Mesendoderm (in vitro differentiated cells): ENCODE results near the gene RPS6KC1.

Experiments
- DNase-seq: peaks from one replicate; pipeline ENCODE4 v3.0.0; 2013
- H2AK5ac ChIP-seq: 2 replicates; pipeline ENCODE4 v1.6.1; 2013; ENCODE audit warnings: low read length, inconsistent platforms
- H2BK120ac ChIP-seq: 2 replicates; pipeline ENCODE4 v1.6.1; 2013; ENCODE audit warnings: low read depth, mild to moderate bottlenecking, low read length, moderate library complexity, mixed read lengths
- H2BK15ac ChIP-seq: replicated peaks from 2 replicates; pipeline ENCODE4 v1.6.1; 2013; ENCODE audit warnings: low read depth, mild to moderate bottlenecking, moderate library complexity
- H2BK5ac ChIP-seq: 2 replicates; pipeline ENCODE4 v1.6.1; 2013; ENCODE audit warnings: low read length, inconsistent platforms
- H3K18ac ChIP-seq: 2 replicates; pipeline ENCODE4 v1.6.1; 2013; ENCODE audit warnings: mild to moderate bottlenecking, low read length, mixed read lengths
- H3K23ac ChIP-seq: one replicate; pipeline ENCODE4 v1.6.1; 2013; ENCODE audit warnings: low read length
- H3K27ac ChIP-seq: 2 replicates; pipeline ENCODE4 v1.5.1; 2013; ENCODE audit warnings: low read depth, mild to moderate bottlenecking, inconsistent platforms, low read length, moderate library complexity
- H3K27me3 ChIP-seq: 2 replicates; pipeline ENCODE4 v1.6.1; 2013; ENCODE audit warnings: low read length, control low read depth, mild to moderate bottlenecking, inconsistent platforms; ENCODE audit not compliant: insufficient read depth, poor library complexity
- H3K36me3 ChIP-seq: 2 replicates; pipeline ENCODE4 v1.6.1; 2013; ENCODE audit warnings: low read length, inconsistent platforms; ENCODE audit not compliant: control insufficient read depth, insufficient read depth
- H3K4ac ChIP-seq: one replicate; pipeline ENCODE4 v1.6.1; 2013; ENCODE audit warnings: low read depth, mild to moderate bottlenecking, low read length, moderate library complexity
- H3K4me1 ChIP-seq: 2 replicates; pipeline ENCODE4 v1.6.1; 2013; ENCODE audit warnings: low read depth, low read length, inconsistent platforms; ENCODE audit not compliant: control insufficient read depth
- H3K4me2 ChIP-seq: 2 replicates; pipeline ENCODE4 v1.6.1; 2013; ENCODE audit warnings: low read length
- H3K4me3 ChIP-seq: 2 replicates; pipeline ENCODE4 v1.5.1; 2013; ENCODE audit warnings: mild to moderate bottlenecking, low read length
- H3K56ac ChIP-seq: one replicate; pipeline ENCODE4 v1.6.1; 2013; ENCODE audit warnings: low read length
- H3K79me1 ChIP-seq: 2 replicates; pipeline ENCODE4 v1.6.1; 2013; ENCODE audit warnings: low read length, inconsistent platforms
- H3K79me2 ChIP-seq: 2 replicates; pipeline ENCODE4 v1.6.1; 2013; ENCODE audit warnings: mild to moderate bottlenecking, low read length; ENCODE audit not compliant: control insufficient read depth, insufficient read depth
- H3K9ac ChIP-seq: 2 replicates; pipeline ENCODE4 v1.6.1; 2013; ENCODE audit warnings: low read length, inconsistent platforms
- H4K5ac ChIP-seq: one replicate; pipeline ENCODE4 v1.6.1; 2013; ENCODE audit warnings: low read length
- H4K8ac ChIP-seq: one replicate; pipeline ENCODE4 v1.6.1; 2013; ENCODE audit warnings: low read depth, mild to moderate bottlenecking, control low read depth, low read length, moderate library complexity
- WGBS: extraction: QIAGEN DNeasy Blood & Tissue Kit; methylation state at CpG from one replicate; pipeline ENCODE4 v1.1.7; 2013; ENCODE audit warnings: low lambda C conversion rate, missing lambda C conversion rate; ENCODE audit not compliant: insufficient coverage; ENCODE audit errors: extremely low coverage; 5-methylcytosine and 5-hydroxymethylcytosine counted together

Gene RPS6KC1

DNA sequence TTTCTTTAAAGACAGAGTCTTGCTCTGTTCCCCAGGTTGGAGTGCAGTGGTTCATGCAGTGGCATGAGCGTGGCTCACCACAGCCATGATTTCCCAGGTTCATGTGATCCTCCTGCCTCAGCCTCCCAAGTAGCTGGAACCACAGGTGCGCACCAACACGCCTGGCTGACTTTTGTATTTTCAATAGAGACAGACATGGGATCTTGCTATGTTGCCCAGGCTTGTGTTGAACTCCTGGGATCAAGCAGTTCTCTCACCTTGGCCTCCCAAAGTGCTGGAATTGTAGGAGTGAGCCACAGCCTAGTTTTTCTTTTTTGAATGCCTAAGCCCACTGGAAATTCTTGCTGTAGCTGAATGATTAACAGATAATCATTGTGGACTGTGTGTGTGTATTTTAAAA, 113.5 kb downstream of the RPS6KC1 start:
- no CpG with 5 or more reads among the region's 3 CpGs for WGBS
- no peak overlapping the region for H2BK5ac ChIP-seq
- DNase-seq, result no peak

DNA sequence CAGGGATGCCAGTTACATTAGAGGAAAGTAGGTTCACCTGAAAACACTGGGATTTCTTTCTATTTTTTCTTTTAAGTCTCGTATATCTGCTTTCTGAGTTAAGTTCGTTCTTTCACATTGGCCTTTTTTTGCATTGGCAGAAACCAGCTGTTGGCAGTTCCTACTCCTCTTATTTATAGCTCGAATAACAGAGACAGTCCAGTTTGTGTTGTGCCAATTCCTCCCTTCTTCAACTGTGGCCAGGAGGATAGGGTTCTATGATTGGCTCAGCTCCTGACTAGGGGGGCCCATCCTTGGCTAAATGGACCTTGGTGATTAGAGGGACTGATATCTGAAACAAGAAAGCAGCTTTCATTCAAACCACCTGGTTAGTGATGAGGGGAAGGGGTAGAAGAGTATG, 115.8 kb downstream of the RPS6KC1 start:
- H2BK15ac ChIP-seq, result no peak overlapping the region
- no peak overlapping the region for H3K18ac ChIP-seq
- DNase-seq, result no peak
- no peak overlapping the region for H2BK5ac ChIP-seq
- H4K8ac ChIP-seq, result no peak overlapping the region
- no peak overlapping the region for H2AK5ac ChIP-seq
- H2BK120ac ChIP-seq, result no peak overlapping the region
- no peak overlapping the region for H4K5ac ChIP-seq
- no peak overlapping the region for H3K4me3 ChIP-seq
- H3K79me1 ChIP-seq, result no peaks in the 10 kb centered on the region
- no peak overlapping the region for H3K23ac ChIP-seq
- no CpG with 5 or more reads among the region's 3 CpGs for WGBS
- no peaks in the 10 kb centered on the region for H3K4me1 ChIP-seq
- no peak overlapping the region for H3K9ac ChIP-seq
- no peak overlapping the region for H3K4ac ChIP-seq
- H3K36me3 ChIP-seq, result no peaks in the 10 kb centered on the region
- H3K4me2 ChIP-seq, result no peak overlapping the region
- no peak overlapping the region for H3K27ac ChIP-seq
- no peaks in the 10 kb centered on the region for H3K27me3 ChIP-seq
- H3K79me2 ChIP-seq, result no peaks in the 10 kb centered on the region
- no peak overlapping the region for H3K56ac ChIP-seq

More for the DNA sequence above, 113.5 kb downstream of the RPS6KC1 start:
- no peaks in the 10 kb centered on the region for H3K79me1 ChIP-seq
- H3K4me2 ChIP-seq, result no peak overlapping the region
- H3K4me1 ChIP-seq, result no peaks in the 10 kb centered on the region
- H3K9ac ChIP-seq, result no peak overlapping the region
- no peak overlapping the region for H3K4ac ChIP-seq
- no peak overlapping the region for H4K5ac ChIP-seq
- H3K4me3 ChIP-seq, result no peak overlapping the region
- no peak overlapping the region for H2AK5ac ChIP-seq
- H3K18ac ChIP-seq, result no peak overlapping the region
- H3K27me3 ChIP-seq, result no peaks in the 10 kb centered on the region
- H3K56ac ChIP-seq, result no peak overlapping the region
- no peak overlapping the region for H3K27ac ChIP-seq
- H3K36me3 ChIP-seq, result no peaks in the 10 kb centered on the region
- H2BK15ac ChIP-seq, result no peak overlapping the region
- H2BK120ac ChIP-seq, result no peak overlapping the region
- no peak overlapping the region for H3K23ac ChIP-seq
- H4K8ac ChIP-seq, result no peak overlapping the region
- H3K79me2 ChIP-seq, result no peaks in the 10 kb centered on the region

DNA sequence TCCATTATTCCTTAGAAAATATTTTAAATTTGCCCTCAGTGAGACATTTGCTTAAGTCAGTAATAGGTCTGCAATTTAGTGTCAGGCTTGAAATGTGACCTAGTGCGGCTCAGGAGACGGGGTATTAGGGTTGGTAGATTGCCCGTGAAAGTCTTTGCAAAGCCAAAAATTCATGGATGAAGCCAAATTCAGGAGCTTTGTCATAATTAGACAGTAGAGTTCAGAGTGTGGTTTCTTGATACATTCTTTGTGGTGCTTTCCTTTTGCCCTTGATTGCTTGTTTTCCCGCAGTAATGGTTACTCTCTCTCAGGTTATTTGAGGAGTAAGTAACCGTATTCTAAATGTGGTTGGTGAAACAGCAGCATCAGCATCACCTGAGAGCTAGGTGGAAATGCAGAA, 120.7 kb downstream of the RPS6KC1 start:
- Histone ChIP-seq H3K4me3 (no peak overlapping the region), H3K79me2 (no peaks in the 10 kb centered on the region), H3K4me2 (no peak overlapping the region), H4K5ac (no peak overlapping the region), H2AK5ac (no peak overlapping the region), H3K79me1 (no peaks in the 10 kb centered on the region), H3K56ac (no peak overlapping the region), H2BK5ac (no peak overlapping the region), H3K18ac (no peak overlapping the region), H3K9ac (no peak overlapping the region), H2BK120ac (no peak overlapping the region), H3K27ac (no peak overlapping the region), H4K8ac (no peak overlapping the region), H3K4ac (no peak overlapping the region), H3K4me1 (no peaks in the 10 kb centered on the region), H3K36me3 (no peaks in the 10 kb centered on the region), H3K23ac (no peak overlapping the region), H3K27me3 (no peaks in the 10 kb centered on the region), H2BK15ac (no peak overlapping the region)
- no CpG with 5 or more reads among the region's 5 CpGs for WGBS
- DNase-seq, result no peak

DNA sequence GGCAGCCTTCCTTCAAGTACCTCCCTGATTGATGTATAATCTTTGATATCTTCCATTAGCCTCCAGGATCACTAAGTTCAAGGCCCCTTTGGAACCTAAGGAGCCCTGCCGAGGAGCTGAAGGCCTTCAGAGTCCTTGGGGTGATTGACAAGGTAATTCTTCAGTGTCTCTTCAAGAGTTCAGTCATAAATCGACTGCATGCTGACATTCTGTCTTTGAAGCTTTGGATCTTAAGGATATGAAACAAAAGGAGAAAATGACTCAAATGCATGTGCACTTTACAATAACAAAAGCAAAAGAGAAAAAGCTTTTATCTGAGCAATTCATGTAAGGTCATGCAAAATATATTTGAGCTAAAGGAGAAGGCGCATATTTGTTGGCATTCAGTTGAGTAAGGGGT, 125.3 kb downstream of the RPS6KC1 start:
- H3K4me3 ChIP-seq, result no peak overlapping the region
- no peak overlapping the region for H2AK5ac ChIP-seq

DNA sequence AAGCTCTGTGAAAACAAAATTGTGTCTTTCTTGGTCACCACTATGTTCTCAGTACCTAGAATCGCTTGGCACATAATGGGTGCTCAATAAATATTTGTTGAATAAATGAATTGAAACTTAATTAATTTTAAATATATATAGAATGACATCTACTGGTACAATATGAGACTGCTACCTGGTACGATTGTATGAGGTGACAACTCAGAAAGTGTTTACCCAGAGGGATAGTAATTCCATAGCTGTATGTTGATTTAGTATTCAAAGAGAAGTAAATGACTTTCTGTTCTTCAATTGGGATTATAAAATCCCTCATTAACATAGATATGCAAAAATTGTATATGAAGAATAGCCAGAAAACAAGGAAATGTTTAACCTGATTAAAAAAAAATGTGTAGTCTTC, 128.7 kb downstream of the RPS6KC1 start:
- no peak overlapping the region for H3K4me3 ChIP-seq
- no peak overlapping the region for H2BK15ac ChIP-seq
- no peak overlapping the region for H3K4me2 ChIP-seq
- no peaks in the 10 kb centered on the region for H3K27me3 ChIP-seq
- H2BK5ac ChIP-seq, result no peak overlapping the region
- H3K4ac ChIP-seq, result no peak overlapping the region
- H2BK120ac ChIP-seq, result no peak overlapping the region
- no peak overlapping the region for H3K23ac ChIP-seq
- no peaks in the 10 kb centered on the region for H3K4me1 ChIP-seq
- no peak overlapping the region for H2AK5ac ChIP-seq
- no peak overlapping the region for H3K18ac ChIP-seq
- no peak overlapping the region for H4K8ac ChIP-seq
- H3K9ac ChIP-seq, result no peak overlapping the region
- no peaks in the 10 kb centered on the region for H3K79me1 ChIP-seq
- no peak overlapping the region for H3K27ac ChIP-seq
- no CpG with 5 or more reads among the region's 2 CpGs for WGBS
- no peaks in the 10 kb centered on the region for H3K79me2 ChIP-seq
- no peaks in the 10 kb centered on the region for H3K36me3 ChIP-seq
- no peak for DNase-seq
- no peak overlapping the region for H4K5ac ChIP-seq
- no peak overlapping the region for H3K56ac ChIP-seq

More for the DNA sequence above, 125.3 kb downstream of the RPS6KC1 start:
- Histone ChIP-seq H3K9ac (no peak overlapping the region), H3K56ac (no peak overlapping the region), H3K18ac (no peak overlapping the region), H3K4me1 (no peaks in the 10 kb centered on the region), H3K36me3 (no peaks in the 10 kb centered on the region), H2BK120ac (no peak overlapping the region), H3K4me2 (no peak overlapping the region), H2BK5ac (no peak overlapping the region), H3K79me2 (no peaks in the 10 kb centered on the region), H3K79me1 (no peaks in the 10 kb centered on the region), H4K5ac (no peak overlapping the region), H3K27ac (no peak overlapping the region), H3K27me3 (no peaks in the 10 kb centered on the region), H2BK15ac (no peak overlapping the region), H3K4ac (no peak overlapping the region), H4K8ac (no peak overlapping the region), H3K23ac (no peak overlapping the region)
- no peak for DNase-seq
- WGBS, result 100% methylated on average over 1 of the region's 3 CpGs

DNA sequence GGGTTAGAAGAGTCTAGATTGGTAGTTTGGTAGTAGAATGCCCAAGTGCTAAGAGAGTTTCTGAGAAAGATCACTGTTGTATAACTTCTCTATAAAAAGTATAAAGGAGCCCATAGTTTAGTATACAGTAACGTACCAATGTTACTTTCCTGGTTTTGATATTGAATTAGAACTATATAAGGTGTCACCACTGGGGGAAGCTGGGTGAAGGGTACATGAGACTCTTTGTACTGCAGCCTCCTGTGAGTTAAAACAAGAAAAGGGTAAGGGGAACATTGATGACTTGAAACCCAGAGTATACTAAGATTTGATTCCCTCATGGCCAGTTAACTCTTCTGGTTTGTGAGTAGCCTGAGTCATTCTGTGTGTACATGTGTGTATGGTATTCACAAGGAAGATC, 129.8 kb downstream of the RPS6KC1 start:
- no peak overlapping the region for H3K4ac ChIP-seq
- H2BK120ac ChIP-seq, result no peak overlapping the region
- H3K56ac ChIP-seq, result no peak overlapping the region
- no peak for DNase-seq
- no peaks in the 10 kb centered on the region for H3K4me1 ChIP-seq
- H3K18ac ChIP-seq, result no peak overlapping the region
- no peak overlapping the region for H2BK5ac ChIP-seq
- no peak overlapping the region for H2AK5ac ChIP-seq
- no peaks in the 10 kb centered on the region for H3K79me1 ChIP-seq
- no peak overlapping the region for H3K9ac ChIP-seq
- H4K8ac ChIP-seq, result no peak overlapping the region
- H3K79me2 ChIP-seq, result no peaks in the 10 kb centered on the region
- no CpG with 5 or more reads among the region's 1 CpG for WGBS
- H3K27me3 ChIP-seq, result no peaks in the 10 kb centered on the region
- H3K23ac ChIP-seq, result no peak overlapping the region
- no peak overlapping the region for H2BK15ac ChIP-seq
- H4K5ac ChIP-seq, result no peak overlapping the region
- H3K36me3 ChIP-seq, result no peaks in the 10 kb centered on the region
- H3K27ac ChIP-seq, result no peak overlapping the region
- H3K4me2 ChIP-seq, result no peak overlapping the region
- H3K4me3 ChIP-seq, result no peak overlapping the region
